HCT116 (cell line): ENCODE measurements around the gene PDE4D. TPM values are rescaled to one million over a fixed set of nuclear protein-coding genes. Genes with fewer than 3 reads are reported as not detected.

Experiments
- ATAC-seq: fragments of 200-7000 bp; cut with Tn5 transposase; 2 replicates; pipeline ENCODE4 v1.9.1; 2020; ENCODE audit warnings: mild to moderate bottlenecking, moderate library complexity
- BruUV-seq: library from RNA; stranded (reverse); fragments of 400-500 nt; replicated peaks from 2 replicates; lab custom pipeline; 2021; lab: Mats Ljungman, UMichigan
- CTCF ChIA-PET: fragments of 300-600 bp; sonication (Branson Sonifier 250); formaldehyde crosslinking; loops from one replicate; lab custom pipeline; 2021; ENCODE audit warnings: antibody characterized with exemption; lab: Charles Lee
- POLR2A ChIA-PET: fragments of 300-600, 350-600 bp; sonication (Branson Sonifier 250); formaldehyde crosslinking; loops from one replicate; lab custom pipeline; 2021; ENCODE audit warnings: antibody characterized with exemption; lab: Charles Lee
- RAD21 ChIA-PET, 2 experiments: fragments of 300-600 bp; sonication (Branson Sonifier 250); formaldehyde crosslinking; loops; one replicate each; lab custom pipeline; 2023; ENCODE audit warnings: low total read pairs in 2 of 2; ENCODE audit not compliant: uncharacterized antibody in 2 of 2, unreplicated experiment in 2 of 2, low non-redundant PET in 1 of 2; lab: Charles Lee
- DNase-seq: peaks from one replicate; pipeline ENCODE4 v3.0.0-alpha.2; 2010; ENCODE audit warnings: low read depth, low spot score
- H2AFZ ChIP-seq: fragments of 200-600 bp; shearing (Covaris generic), sonication (generic); 2 replicates; pipeline ENCODE4 v1.6.1; 2017; ENCODE audit warnings: low read depth, mixed run types, mixed read lengths, antibody characterized with exemption, low read length; ENCODE audit not compliant: poor library complexity, severe bottlenecking
- H3K27ac ChIP-seq: 2 replicates; pipeline ENCODE4 v1.5.1; 2012; ENCODE audit warnings: low read depth, low read length
- H3K27me3 ChIP-seq: fragments of 200-600 bp; sonication (generic); 2 replicates; pipeline ENCODE4 v1.6.1; 2016; ENCODE audit warnings: mixed run types, low read length, mixed read lengths; ENCODE audit not compliant: insufficient read depth
- H3K36me3 ChIP-seq, 2 experiments: fragments of 200-500 bp in 1 of 2; fragments of 200-600 bp in 1 of 2; sonication (Bioruptor generic) in 1 of 2; sonication (generic) in 1 of 2; 2 replicates each; pipeline versions ENCODE4 v1.5.1 to v1.6.1; 2014 to 2016; ENCODE audit warnings: low read length in 2 of 2, inconsistent platforms in 1 of 2, mixed read lengths in 1 of 2, mixed run types in 1 of 2; ENCODE audit not compliant: insufficient read depth in 2 of 2, control insufficient read depth in 1 of 2
- H3K4me1 ChIP-seq, 2 experiments: fragments of 200-600 bp in 1 of 2; sonication (generic) in 1 of 2; 2 replicates each; pipeline versions ENCODE4 v1.5.1 to v1.6.1; 2012 to 2017; ENCODE audit warnings: low read length in 2 of 2, inconsistent platforms in 1 of 2, mild to moderate bottlenecking in 1 of 2, mixed read lengths in 1 of 2, mixed run types in 1 of 2, moderate library complexity in 1 of 2; ENCODE audit not compliant: insufficient read depth in 2 of 2, control insufficient read depth in 1 of 2
- H3K4me2 ChIP-seq: fragments of 200-600 bp; sonication (generic); 2 replicates; pipeline ENCODE4 v1.6.1; 2017; ENCODE audit warnings: mixed run types, low read length, mixed read lengths
- H3K4me3 ChIP-seq, 2 experiments: fragments of 200-600 bp in 1 of 2; sonication (generic) in 1 of 2; replicated peaks in 1 of 2; 2 replicates each; pipeline ENCODE4 v1.5.1; 2011 to 2016; ENCODE audit warnings: low read length in 2 of 2, control low read depth in 1 of 2, low read depth in 1 of 2, mild to moderate bottlenecking in 1 of 2, mixed read lengths in 1 of 2, mixed run types in 1 of 2
- H3K79me2 ChIP-seq: fragments of 200-600 bp; sonication (generic); 2 replicates; pipeline ENCODE4 v1.6.1; 2017; ENCODE audit warnings: mild to moderate bottlenecking, mixed run types, low read length, moderate library complexity, mixed read lengths; ENCODE audit not compliant: insufficient read depth
- H3K9ac ChIP-seq: fragments of 200-600 bp; sonication (generic); 2 replicates; pipeline ENCODE4 v1.6.1; 2016; ENCODE audit warnings: low read length, mixed read lengths
- H3K9me2 ChIP-seq: fragments of 200-600 bp; sonication (generic), shearing (Covaris generic); 2 replicates; pipeline ENCODE4 v1.6.1; 2017; ENCODE audit warnings: mixed run types, mild to moderate bottlenecking, moderate library complexity; ENCODE audit not compliant: insufficient read depth
- H3K9me3 ChIP-seq, 2 experiments: fragments of 200-500 bp in 1 of 2; fragments of 200-600 bp in 1 of 2; sonication (Bioruptor generic) in 1 of 2; sonication (generic) in 1 of 2; 2 replicates each; pipeline ENCODE4 v1.6.1; 2014 to 2017; ENCODE audit warnings: low read length in 2 of 2, mixed read lengths in 2 of 2, inconsistent platforms in 1 of 2, low read depth in 1 of 2, mild to moderate bottlenecking in 1 of 2, mixed run types in 1 of 2, moderate library complexity in 1 of 2; ENCODE audit not compliant: control insufficient read depth in 1 of 2, insufficient read depth in 1 of 2
- H4K20me1 ChIP-seq: fragments of 200-600 bp; sonication (generic), shearing (Covaris generic); 2 replicates; pipeline ENCODE4 v1.6.1; 2017; ENCODE audit warnings: mixed run types, mild to moderate bottlenecking, moderate library complexity; ENCODE audit not compliant: insufficient read depth
- CBX3 ChIP-seq: IDR thresholded peaks from 2 replicates; pipeline ENCODE4 v1.6.1; 2012; ENCODE audit warnings: low read depth
- EGR1 ChIP-seq: IDR thresholded peaks from 2 replicates; pipeline ENCODE4 v1.6.1; 2012; ENCODE audit warnings: low read depth
- ELF1 ChIP-seq: IDR thresholded peaks from 2 replicates; pipeline ENCODE4 v1.6.1; 2012; ENCODE audit warnings: low read depth, borderline replicate concordance
- EZH2 ChIP-seq: fragments of 200-600 bp; sonication (generic); IDR thresholded peaks from 2 replicates; pipeline ENCODE4 v1.6.1; 2017; ENCODE audit warnings: antibody characterized with exemption, mixed run types
- JUND ChIP-seq: IDR thresholded peaks from 2 replicates; pipeline ENCODE4 v1.6.1; 2012
- POLR2A ChIP-seq: IDR thresholded peaks from 2 replicates; pipeline ENCODE4 v1.7.0; 2011; ENCODE audit warnings: borderline replicate concordance; ENCODE audit not compliant: insufficient read depth, insufficient read length; ENCODE audit errors: extremely low read depth
- POLR2AphosphoS5 ChIP-seq: IDR thresholded peaks from 2 replicates; pipeline ENCODE4 v1.6.1; 2011; ENCODE audit warnings: mild to moderate bottlenecking, low read depth, low read length, moderate library complexity
- RAD21 ChIP-seq: IDR thresholded peaks from 2 replicates; pipeline ENCODE4 v1.6.1; 2012; ENCODE audit warnings: low read depth, mild to moderate bottlenecking
- SIN3A ChIP-seq: IDR thresholded peaks from 2 replicates; pipeline ENCODE4 v1.6.1; 2012; ENCODE audit warnings: low read depth
- SP1 ChIP-seq: IDR thresholded peaks from 2 replicates; pipeline ENCODE4 v1.6.1; 2012; ENCODE audit warnings: low read depth
- TCF7L2 ChIP-seq: IDR thresholded peaks from 2 replicates; pipeline ENCODE4 v1.7.0; 2011; ENCODE audit warnings: borderline replicate concordance, inconsistent platforms; ENCODE audit not compliant: insufficient read depth, insufficient read length; ENCODE audit errors: extremely low read depth
- ZNF274 ChIP-seq: fragments of 200-500 bp; sonication (Bioruptor generic); IDR thresholded peaks from 2 replicates; pipeline ENCODE4 v1.6.1; 2014; ENCODE audit warnings: mild to moderate bottlenecking, low read depth, low read length, inconsistent platforms
- intact Hi-C: fragments of 100-400 bp; cut with micrococcal nuclease; formaldehyde crosslinking; loops from 2 replicates; pipeline ENCODE4 v1.10.0; 2022
- total RNA-seq: library from RNA; stranded (reverse); gene quantifications from one replicate; pipeline ENCODE4 v1.2.1, GENCODE V29; 2021; ENCODE audit not compliant: unreplicated experiment
- TF ChIP-seq, protein P1 (sequence below): IDR thresholded peaks from 2 replicates; pipeline ENCODE4 v1.6.1; 2012; ENCODE audit warnings: low read depth

The PDE4D gene
- total RNA-seq, 1 experiment from 2014 or later, result 1.1 TPM

DNA sequence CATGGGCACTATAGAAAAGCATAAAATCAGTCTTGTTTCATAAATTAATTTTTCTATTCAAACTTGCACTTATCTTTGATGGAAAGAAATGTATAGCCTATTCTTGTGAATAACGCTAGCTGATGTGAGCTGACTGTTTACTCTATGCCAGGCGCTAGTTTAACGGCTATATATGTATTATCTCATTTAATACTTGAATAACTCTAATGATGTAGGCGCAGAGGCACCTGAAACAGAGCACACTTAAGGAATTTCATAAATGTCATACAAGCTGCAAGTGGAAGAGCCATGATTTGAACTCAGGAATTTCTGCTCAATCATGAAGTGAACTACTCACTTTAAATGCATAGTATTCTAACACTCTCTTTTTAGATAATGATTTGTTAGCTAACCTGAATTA, 551.8 kb downstream of the PDE4D start:
- RAD21 ChIA-PET, result no interaction called here
- Histone ChIP-seq H3K27ac (no peak overlapping the region), H2AFZ (no peak overlapping the region), H3K27me3 (peaks cover 22% of the 10 kb centered on the region), H3K9me3 (no peaks in the 10 kb centered on the region), H3K9ac (no peak overlapping the region), H3K4me3 (no peak overlapping the region), H3K4me1 (no peaks in the 10 kb centered on the region), H3K9me2 (no peaks in the 10 kb centered on the region), H4K20me1 (no peaks in the 10 kb centered on the region), H3K36me3 (no peaks in the 10 kb centered on the region), H3K79me2 (no peaks in the 10 kb centered on the region), H3K4me2 (no peak overlapping the region)
- ATAC-seq, result no peak
- no TSS peak for BruUV-seq
- no peak for DNase-seq
- TF ChIP-seq SIN3A (no peak), ZNF274 (no peak), POLR2A (no peak), ELF1 (no peak), JUND (no peak), EGR1 (no peak), TCF7L2 (no peak), RAD21 (no peak), POLR2AphosphoS5 (no peak), CBX3 (no peak), EZH2 (no peak), SP1 (no peak)
- TF ChIP-seq, protein P1, sequence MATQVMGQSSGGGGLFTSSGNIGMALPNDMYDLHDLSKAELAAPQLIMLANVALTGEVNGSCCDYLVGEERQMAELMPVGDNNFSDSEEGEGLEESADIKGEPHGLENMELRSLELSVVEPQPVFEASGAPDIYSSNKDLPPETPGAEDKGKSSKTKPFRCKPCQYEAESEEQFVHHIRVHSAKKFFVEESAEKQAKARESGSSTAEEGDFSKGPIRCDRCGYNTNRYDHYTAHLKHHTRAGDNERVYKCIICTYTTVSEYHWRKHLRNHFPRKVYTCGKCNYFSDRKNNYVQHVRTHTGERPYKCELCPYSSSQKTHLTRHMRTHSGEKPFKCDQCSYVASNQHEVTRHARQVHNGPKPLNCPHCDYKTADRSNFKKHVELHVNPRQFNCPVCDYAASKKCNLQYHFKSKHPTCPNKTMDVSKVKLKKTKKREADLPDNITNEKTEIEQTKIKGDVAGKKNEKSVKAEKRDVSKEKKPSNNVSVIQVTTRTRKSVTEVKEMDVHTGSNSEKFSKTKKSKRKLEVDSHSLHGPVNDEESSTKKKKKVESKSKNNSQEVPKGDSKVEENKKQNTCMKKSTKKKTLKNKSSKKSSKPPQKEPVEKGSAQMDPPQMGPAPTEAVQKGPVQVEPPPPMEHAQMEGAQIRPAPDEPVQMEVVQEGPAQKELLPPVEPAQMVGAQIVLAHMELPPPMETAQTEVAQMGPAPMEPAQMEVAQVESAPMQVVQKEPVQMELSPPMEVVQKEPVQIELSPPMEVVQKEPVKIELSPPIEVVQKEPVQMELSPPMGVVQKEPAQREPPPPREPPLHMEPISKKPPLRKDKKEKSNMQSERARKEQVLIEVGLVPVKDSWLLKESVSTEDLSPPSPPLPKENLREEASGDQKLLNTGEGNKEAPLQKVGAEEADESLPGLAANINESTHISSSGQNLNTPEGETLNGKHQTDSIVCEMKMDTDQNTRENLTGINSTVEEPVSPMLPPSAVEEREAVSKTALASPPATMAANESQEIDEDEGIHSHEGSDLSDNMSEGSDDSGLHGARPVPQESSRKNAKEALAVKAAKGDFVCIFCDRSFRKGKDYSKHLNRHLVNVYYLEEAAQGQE, result no peak
- intact Hi-C loops, result no loop called here
- POLR2A ChIA-PET, result no interaction called here
- CTCF ChIA-PET, result no interaction called here
